Stimulated activated CD8-positive, alpha-beta memory T cell treated with anti-CD3 and anti-CD28 coated beads, Interleukin-12 subunit alpha, Interleukin-12 subunit beta, amount 100 ng/mL, for 1 hour (primary cell): ENCODE results near the gene TMC6.

Experiments
- DNase-seq: peaks from one replicate; pipeline ENCODE4 v3.0.0-alpha.2; 2020; ENCODE audit warnings: low read depth

The TMC6 gene

DNA sequence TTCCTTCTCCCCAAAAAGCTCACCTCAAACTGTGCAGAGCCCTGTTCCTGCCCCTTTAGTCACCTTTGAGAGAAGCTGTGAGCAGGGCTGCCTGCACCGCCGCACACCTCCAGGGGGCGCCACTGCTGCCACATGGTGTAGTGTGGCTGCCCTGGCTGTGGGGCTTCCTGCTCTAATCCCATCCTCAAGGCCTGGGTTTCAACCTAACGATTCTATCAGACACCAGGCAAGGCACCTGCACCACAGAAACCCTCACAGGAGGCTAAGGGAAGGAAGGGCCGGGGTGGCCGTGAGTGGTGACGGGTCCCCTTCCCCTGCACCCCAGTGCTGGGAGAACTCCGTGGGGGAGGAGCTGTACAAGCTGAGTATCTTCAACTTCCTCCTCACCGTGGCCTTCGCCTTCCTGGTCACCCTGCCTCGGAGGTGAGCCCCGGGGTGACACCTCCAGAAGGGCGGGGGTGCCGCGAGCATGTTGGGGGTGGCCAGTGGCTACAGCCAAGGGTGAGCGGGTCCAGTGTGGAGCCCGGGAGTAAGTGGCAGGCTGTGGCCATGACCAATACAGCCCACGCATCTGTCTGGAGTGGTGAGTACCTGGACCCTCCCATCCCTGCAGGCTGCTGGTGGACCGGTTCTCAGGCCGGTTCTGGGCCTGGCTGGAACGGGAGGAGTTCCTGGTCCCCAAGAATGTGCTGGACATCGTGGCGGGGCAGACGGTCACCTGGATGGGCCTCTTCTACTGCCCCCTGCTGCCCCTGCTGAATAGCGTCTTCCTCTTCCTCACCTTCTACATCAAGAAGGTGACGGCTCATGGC is 9.0 kb upstream of the TMC6 start:
- DNase-seq, result no peak

DNA sequence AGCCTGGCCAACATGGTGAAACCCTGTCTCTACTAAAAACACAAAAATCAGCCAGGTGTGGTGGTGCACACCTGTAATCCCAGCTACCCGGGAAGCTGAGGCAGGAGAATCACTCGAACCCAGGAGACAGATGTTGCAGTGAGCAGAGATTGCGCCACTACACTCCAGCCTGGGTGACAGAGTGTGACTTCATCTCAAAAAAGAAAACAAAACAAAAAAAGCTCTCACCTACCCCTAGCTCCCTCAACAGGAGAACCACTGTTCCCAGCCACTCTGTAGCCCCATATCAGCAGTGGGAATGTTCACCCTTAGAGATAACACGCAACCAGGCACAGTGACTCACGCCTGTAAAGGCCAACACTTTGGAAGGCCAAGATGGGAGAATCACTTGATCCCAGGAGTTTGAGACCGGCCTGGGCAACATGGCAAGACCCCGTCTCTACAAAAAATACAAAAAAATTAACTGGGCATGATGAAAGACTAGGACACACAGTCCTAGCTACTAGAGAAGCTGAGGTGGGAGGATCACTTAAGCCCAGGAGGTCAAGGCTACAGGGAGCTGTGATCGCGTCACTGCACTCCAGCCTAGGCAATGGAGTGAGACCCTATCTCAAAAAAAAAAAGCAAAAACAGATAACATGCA is 7.4 kb upstream of the TMC6 start:
- DNase-seq, result no peak

DNA sequence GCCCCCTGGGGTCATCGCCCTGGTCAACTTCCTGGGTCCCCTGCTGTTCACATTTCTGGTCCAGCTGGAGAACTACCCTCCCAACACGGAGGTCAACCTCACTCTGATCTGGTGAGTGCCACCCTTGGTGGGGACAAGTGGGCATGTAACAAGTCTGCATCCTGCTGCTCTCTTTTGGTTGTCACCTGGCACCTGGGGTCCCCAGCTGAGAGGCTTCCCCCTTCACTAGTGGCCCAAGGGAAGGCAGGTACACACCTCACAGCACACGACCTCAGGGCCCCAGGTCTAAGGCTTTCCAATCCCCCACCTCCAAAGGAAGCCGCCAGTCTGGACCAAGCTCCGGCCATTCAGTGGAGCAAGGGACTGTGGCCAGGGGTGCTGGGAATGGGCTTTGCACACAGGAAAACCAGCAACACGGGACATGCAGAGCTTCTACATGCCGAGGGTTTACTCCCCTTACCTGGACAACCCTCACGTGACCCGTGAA is 6.4 kb upstream of the TMC6 start:
- DNase-seq, result no peak

DNA sequence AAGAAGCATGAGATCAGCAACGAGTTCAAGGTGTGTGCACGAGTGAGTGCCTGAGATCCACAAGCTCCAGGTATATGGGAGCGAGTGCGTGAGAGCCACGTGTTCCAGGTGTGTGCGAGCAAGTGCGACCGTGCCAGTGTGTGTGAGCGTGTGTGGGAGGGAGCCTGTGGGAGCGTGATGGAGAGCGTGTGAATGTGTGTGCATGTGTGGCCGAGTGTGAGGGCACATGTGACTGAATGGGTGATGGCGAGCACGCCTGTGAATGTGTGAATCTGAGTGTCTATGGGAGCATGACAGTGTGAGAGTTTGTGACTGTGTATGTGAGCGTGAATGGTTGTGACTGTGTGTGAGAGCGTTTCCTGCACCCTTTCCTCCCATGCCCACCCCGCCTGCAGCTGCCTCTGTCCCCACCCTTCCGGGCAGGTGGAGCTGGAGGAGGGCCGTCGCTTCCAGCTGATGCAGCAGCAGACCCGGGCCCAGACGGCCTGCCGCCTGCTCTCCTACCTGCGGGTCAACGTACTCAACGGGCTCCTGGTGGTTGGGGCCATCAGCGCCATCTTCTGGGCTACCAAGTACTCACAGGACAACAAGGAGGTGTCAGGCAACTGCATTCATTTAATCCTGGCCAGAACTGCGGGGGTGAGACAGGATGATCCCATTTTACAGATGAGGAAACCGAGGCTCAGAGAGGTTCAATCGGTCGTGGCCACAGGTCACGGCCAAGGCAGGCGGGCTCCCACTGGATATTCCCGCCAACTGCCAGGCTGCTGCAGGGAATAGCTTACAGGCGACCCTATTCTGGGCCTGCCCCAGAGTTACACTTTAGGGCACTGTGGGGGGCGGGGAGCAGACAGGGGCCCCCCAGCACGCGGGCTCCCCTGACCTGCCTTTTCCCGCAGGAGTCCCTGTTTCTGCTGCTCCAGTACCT is 5.7 kb upstream of the TMC6 start:
- peak; percentile 65 for DNase-seq

DNA sequence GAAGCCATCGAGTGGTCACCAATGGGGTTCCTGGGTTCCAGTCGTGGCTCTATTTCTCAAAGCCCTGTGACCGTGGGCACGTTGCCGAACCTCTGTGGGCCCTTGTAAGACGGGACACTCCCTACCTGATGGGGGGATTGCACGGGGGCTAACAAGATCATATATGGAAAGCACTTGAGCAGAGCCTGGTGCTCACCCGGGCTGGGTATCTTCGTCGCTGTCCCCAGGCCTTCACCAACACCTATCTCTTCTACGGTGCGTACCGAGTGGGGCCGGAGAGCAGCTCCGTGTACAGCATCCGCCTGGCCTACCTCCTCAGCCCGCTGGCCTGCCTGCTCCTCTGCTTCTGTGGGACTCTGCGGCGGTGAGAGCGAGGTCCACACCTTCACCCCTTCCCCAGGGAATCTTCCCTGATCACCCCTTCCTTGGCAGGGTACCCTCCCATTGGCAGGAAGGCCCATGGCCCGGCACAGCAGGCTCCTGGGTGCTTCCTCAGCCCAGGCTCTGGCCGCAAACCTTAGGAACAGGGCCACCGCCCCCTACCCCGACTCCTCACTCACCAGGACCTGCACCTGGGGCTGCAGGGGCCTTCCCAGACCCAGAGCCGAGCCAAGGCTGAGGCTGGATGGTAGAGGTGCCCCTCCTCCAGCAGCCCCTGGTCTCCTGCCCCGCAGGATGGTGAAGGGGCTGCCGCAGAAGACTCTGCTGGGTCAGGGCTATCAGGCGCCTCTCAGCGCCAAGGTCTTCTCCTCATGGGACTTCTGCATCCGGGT is 4.8 kb upstream of the TMC6 start:
- no peak for DNase-seq

DNA sequence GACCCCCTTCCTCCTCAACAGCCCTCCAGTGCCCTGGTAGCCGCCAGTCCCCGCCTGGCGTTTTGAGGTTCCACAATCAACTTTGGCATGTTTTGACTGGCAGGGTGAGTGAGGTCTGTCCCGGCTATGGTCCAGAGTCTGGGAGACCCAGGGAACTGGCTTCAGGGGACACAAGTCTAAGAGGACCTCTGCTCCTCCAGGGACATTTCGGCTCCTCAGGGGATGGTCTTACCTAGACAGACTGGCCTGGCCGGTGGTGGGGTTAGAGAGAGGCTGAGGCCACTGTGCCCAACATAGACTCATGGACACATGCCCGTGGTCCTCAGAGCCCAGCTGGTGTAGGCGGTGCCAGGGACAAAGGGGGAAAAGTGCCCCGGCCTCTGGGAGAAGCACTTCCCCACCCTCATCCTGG is 4.2 kb upstream of the TMC6 start:
- no peak for DNase-seq

DNA sequence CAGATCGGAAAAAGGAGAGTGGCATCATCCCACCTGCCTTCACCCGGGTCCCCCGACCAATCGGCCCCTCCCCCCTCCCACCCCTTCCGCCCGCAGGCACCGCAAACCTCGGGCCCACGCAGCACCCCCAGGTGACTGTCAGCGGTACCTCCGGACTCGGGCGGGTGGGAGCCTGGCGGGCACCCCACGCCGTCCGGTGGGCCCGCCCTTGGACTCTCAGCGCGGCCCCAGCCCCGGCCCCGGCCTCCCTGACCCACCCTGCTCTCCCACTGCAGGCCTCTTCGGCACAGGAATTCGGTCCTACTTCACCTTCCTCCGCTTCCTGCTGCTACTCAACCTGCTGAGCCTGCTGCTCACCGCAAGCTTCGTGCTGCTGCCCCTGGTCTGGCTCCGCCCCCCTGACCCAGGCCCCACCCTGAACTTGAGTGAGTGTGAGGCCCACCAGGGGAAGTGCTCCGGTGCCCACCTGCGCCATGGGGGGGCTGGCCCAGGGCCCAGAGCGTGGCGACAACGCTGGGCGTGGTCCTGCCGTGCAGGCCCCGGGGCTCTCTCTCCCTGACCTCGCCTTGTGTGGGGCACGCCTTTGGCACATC is 3.6 kb upstream of the TMC6 start:
- no peak for DNase-seq

DNA sequence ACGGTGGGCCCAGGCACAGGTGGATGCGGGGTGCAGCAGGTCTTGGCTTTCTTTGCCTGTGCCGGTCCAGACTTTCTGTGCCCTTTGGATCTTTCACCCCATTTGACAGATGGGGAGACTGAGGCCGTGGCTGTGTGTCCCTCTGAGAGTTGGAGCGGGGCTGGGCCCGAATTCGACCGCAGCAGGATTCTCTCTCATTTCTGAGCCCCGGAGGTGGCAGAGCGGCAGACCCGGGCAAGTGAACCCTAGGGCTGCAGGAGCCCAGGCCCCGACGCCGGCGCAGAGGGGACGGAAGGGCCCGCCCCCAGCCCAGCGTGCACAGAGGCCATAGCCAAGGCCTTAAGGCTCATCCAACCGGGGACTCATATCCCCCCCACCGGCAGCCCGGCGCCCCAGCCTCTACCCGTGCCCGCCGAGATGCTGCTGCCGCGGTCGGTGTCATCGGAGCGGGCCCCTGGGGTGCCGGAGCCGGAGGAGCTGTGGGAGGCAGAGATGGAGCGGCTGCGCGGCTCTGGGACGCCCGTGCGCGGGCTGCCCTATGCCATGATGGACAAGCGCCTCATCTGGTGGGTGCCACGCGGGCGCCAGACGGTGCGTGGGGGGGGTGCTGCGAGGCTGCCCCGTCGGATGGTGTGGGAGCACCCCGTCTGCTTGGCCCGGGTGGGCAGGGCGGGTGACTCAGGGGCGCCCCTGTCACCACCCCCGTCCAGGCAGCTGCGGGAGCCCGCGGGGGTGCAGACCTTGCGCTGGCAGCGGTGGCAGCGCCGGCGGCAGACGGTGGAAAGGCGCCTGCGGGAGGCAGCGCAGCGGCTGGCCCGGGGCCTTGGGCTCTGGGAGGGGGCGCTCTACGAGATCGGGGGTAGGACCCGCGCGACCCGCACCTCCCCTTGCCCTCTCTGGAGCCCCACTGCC is 2.9 kb upstream of the TMC6 start:
- DNase-seq, result no peak

DNA sequence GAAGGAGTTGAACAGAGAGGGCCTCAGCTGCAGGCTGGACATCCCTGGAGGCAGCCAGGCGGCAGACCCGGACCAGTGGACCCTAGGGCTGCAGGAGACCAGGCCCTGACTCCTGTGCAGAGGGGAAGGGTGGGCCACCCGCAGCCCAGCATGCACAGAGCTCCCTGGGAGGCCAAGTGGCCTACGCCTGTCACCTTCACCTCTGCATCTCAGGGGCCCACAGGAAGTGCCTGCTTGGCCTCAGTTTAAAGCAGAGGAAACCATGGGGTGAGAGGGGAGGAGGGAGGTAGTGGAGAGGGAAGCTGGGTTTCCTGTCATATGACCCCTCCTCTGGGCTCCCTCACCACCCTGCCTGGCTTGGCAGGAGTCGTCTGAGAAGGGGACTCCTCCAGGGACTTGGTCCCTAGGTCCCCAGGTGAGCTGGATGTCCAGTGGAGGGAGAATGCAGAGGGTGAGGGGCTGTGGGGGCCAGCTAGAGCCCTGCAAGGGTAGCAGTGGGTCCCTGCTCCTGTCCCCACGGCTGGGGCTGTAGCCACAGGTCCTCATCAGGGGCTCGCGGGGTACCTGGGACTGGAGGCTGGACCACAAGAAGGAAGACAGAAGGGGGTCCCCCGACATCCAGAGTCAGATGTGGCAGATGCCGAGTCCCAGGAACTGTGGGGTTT is 2.0 kb upstream of the TMC6 start, which contains the start of gene TMC8:
TMC8 (plus strand) TSS at position 335 of the 665 bp plus-strand sequence. CDS start 818 bp downstream, outside the sequence.
- peak; percentile 63 for DNase-seq

DNA sequence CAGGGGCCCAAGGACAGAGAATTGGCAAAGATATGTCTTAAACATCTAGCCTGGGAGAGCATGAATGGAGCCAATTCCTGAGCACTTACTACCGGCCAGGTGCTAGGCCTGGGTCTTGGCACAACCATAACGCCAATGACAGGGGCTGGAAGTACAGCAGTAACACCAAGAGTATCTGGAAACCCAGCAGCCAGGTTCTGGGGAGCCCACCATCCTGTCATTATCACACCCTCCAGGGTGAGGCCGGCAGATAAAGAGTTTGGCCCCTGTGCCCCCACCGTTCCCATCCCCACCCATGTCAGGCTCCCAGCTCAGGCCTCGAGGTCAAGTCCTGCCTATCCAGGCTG is 1.5 kb upstream of the TMC6 start:
- no peak for DNase-seq

DNA sequence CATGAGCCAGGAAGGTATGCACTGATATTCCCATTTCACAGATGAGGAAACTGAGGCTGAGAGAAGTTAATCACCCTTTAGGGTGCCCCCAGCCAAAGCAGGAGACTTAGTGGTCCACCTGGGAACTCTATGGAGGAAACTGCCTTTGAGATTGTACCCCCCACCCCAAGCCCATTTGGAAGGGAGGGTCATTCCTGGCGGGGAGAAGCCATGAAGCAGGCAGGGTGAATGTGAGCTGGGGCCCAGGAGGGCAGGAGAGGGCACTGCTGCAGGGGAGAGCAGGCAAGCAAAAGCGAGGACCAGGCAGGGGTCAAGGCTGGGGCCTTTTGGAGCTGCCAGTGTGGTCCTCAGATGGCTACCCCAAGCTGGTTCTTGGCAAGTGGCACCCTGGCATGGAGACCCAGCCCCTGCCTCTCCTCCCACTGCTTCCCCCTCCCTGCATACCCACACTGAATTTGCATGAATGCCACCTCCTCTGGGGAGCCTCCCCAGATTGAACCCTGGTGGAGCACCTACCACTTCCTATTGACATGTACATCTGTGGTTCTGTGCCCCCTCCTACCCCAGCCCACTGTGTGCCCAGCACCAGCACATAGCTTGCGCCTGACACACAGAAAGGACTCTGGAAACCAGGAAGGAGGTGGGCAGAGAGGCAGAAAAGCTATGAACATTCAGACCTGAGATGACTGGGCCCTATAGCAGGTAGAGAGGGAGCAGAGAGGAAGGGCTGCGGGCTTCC is 965 bp upstream of the TMC6 start:
- DNase-seq, result no peak

DNA sequence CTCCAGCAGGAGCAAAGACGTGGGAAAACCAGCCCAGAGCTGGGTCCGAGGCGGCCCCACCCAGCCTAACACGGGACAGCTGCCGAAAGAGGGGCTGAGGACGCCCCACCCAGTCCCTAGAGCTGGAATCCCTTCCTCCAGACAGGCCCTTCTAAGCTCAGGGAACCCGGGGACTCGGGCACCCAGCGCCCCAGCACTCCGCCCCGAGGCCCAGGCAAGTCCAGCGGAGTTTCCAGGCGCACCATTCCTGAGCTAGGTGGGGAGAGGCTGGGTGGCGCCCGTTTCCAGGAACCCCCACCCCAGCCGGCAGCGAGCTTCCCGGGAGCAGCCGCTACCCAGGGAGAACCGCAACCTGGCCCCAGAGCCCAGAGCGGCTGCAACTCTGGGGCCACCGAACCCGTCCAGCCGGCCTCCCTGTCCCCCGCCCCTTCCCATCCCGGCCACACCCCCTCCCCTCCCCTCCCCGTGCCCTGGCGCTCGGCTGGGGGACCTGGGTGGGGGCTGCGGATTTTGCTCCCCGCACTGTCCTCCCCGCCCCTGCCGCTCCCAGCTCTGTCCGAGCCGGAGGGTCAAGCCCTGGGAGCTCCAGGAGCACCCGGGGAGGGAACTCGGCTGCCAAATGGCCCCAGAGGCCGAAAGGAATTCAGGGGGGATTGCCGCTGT is 536 bp downstream of the TMC6 start:
- no peak for DNase-seq

DNA sequence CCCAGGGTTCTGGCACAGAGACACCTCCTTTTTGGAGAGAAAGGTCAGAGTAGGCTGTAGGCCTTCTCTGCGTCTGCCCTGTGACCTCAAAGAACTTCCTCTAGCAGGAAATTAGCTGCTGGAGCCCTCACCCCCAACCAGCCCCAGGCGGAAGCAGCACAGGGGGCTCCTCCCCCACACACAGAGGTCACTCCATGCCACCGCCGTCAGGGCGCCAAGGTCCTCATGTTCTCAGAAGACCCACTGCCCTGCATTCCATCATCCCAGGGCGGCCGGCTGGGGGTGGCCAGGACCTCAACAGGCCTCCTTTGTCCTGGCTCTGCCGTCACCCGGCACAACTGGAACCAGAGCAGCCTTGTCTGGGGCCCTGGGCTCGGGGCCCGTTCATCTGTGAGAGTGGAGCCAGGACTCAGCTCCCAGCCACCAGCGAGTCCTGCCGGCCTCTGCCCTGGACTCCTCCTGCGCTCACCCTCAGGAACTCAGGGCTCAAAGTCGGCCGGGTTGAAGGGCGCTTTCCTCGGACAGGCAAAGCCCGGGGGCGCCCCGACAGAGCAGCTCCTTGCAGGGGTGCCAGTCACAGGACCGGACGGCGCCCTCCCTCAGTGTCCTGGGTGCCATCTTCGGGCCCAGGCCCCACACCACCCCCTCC is 1.2 kb downstream of the TMC6 start:
- no peak for DNase-seq

DNA sequence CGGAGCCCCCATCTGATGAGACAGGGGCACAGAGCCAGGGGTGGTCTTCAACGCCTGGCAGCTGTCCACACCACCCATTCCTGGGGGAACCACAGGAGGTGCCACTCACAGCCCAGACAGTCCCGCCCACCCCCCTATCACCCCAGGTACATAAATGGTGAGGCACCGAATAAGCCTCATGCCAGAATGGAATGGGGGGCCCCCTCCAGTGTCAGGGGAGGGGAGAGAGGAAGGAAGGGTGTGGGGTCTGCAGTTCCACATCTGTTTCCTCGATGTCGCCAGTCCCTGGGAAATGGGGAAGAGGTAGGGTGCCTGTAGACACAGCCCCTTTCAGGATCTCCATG is 1.7 kb downstream of the TMC6 start:
- no peak for DNase-seq

DNA sequence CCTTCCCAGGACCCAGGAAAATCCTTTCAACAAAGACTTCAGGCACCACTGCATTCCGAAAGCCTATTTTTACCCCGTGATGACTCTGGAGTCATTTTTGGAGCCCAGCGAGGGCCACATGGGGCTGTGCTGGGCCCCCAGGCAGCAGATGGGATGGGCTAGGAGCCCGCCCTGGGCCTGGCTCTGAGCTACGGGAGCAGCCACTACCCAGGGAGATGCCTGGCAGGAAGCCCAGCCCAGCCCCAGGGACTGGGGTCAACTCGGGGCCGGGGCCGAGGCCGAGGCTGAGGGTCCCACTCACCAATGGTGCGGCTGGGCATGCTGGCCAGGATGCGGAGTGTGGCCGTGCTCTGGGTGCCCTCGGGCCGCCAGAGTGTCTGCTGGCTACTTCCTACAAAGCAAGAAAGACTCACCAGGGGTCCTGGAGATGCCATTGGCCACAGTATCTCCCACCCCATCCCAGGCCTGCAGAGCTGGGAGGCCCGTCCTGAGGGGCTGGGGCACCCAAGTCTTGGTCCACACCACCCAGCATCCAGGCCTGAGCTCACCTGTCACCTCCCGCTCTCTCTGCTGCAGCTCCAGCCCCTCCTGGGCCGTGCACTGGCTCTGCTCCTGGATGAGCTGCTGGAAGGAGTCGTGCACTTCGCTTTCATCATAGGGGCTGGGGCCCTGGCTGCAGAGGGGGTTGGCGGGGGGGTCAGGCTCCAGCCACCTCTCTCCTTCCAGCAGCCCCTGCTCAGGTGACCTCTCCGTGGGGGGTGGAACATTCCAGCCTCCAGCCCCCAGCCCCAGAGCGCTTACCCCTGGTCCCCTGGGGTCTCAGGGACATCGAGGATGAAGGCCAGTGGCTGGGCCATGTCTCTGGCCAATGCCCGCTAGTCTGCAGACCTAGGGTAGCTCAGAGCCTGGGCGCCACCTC is 2.3 kb downstream of the TMC6 start:
- DNase-seq, result no peak

DNA sequence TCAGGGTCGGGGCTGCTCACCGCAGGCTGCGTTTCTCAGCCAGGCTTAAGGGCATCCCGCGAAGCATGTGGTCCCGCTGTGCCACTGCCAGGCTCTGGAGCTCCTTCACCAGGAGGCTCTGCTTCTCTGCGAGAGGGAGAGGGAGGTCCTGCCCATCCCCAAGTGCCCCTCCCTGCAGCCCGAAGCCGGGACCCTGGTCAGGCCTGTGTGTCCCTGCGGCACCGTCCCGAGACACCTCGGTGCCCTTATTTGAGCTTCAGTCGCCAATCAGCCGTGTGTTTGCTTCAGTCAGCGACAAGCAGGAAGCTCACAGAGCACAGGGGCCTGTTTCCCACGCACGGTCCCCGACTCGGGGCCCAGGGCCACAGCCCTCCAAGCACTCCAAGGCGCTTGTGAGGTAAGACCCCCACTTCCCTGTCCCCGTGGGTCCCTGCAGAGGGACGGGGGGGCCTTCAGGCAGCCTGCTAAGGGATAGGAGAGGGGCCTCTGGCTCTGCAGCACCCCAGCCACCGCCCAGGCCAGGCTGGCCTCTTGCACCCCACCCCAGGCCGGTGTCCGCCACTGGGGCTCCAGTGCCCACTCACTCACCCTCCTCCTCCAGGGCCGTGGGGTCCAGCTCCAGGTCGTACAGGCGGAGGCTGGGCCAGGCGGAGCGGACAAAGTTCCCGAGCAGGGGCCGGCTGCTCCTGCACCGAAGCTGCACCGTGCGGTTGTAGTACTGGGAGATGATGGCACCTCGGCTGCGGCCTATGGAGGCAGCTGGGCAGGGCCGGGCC is 3.2 kb downstream of the TMC6 start:
- DNase-seq, result no peak
